Smooth muscle cell (in vitro differentiated cells): ENCODE measurements around the gene TEKT2. TPM values are rescaled to one million over a fixed set of nuclear protein-coding genes. Genes with fewer than 3 reads are reported as not detected.

Experiments used
- DNase-seq: peaks from one replicate; lab custom pipeline; 2025; ENCODE audit not compliant: unreplicated experiment; lab: John Stamatoyannopoulos, UW
- H2AFZ ChIP-seq: fragments of 200-600 bp; sonication (generic); 2 replicates; pipeline ENCODE4 v1.6.0; 2016; ENCODE audit warnings: antibody characterized with exemption, low read depth, mild to moderate bottlenecking
- H3F3A ChIP-seq: fragments of 200-600 bp; sonication (generic); 2 replicates; pipeline ENCODE4 v1.6.0; 2017; ENCODE audit warnings: antibody characterized with exemption, low read depth
- H3K27ac ChIP-seq: fragments of 200-600 bp; sonication (generic); 2 replicates; pipeline ENCODE4 v1.5.1; 2016; ENCODE audit warnings: low read depth, mild to moderate bottlenecking
- H3K27me3 ChIP-seq: fragments of 200-600 bp; sonication (generic); 2 replicates; pipeline ENCODE4 v1.6.1; 2016; ENCODE audit warnings: low read depth, mild to moderate bottlenecking
- H3K36me3 ChIP-seq: fragments of 200-600 bp; sonication (generic); 2 replicates; pipeline ENCODE4 v1.5.1; 2016; ENCODE audit warnings: low read depth
- H3K4me1 ChIP-seq: fragments of 200-600 bp; sonication (generic); 2 replicates; pipeline ENCODE4 v1.5.1; 2016; ENCODE audit warnings: low read depth
- H3K4me2 ChIP-seq: fragments of 200-600 bp; sonication (generic); 2 replicates; pipeline ENCODE4 v1.6.0; 2016; ENCODE audit warnings: mild to moderate bottlenecking
- H3K4me3 ChIP-seq: fragments of 200-600 bp; sonication (generic); 2 replicates; pipeline ENCODE4 v1.5.1; 2016; ENCODE audit warnings: mild to moderate bottlenecking
- H3K79me2 ChIP-seq: fragments of 200-600 bp; sonication (generic); 2 replicates; pipeline ENCODE4 v1.6.0; 2016; ENCODE audit warnings: low read depth, mild to moderate bottlenecking
- H3K9ac ChIP-seq: fragments of 200-600 bp; sonication (generic); 2 replicates; pipeline ENCODE4 v1.6.0; 2016; ENCODE audit warnings: low read depth
- H3K9me3 ChIP-seq: fragments of 200-600 bp; sonication (generic); replicated peaks from 2 replicates; pipeline ENCODE4 v1.5.1; 2016; ENCODE audit warnings: low read depth
- H4K20me1 ChIP-seq: fragments of 200-600 bp; sonication (generic); 2 replicates; pipeline ENCODE4 v1.6.0; 2016; ENCODE audit warnings: low read depth
- CTCF ChIP-seq: fragments of 200-600 bp; sonication (generic); IDR thresholded peaks from 2 replicates; pipeline ENCODE4 v1.5.1; 2017; ENCODE audit warnings: borderline replicate concordance, mild to moderate bottlenecking, antibody characterized with exemption; ENCODE audit not compliant: insufficient read depth, poor library complexity, severe bottlenecking
- WGBS: methylation state at CpG from one replicate; pipeline ENCODE4 v1.1.7; 2016; ENCODE audit warnings: low lambda C conversion rate; 5-methylcytosine and 5-hydroxymethylcytosine counted together
- polyA plus RNA-seq: library from polyadenylated mRNA; unstranded; fragments of >200 nt; fragmentation: Nextera tagmentation; extraction: Ambion mirVana; gene quantifications from 2 replicates; pipeline ENCODE4 v1.2.1, GENCODE V29; 2016
- total RNA-seq: library from RNA; depleted of rRNA; stranded (reverse); fragments of >200 nt; gene quantifications from 2 replicates; pipeline ENCODE4 v1.2.3, GENCODE V29; 2014

The TEKT2 gene
- total and polyA plus RNA-seq, 2 experiments from 2014 or later, result 0.27 to 0.85 TPM

- Histone ChIP-seq H3K27ac (no peak overlapping the region), H3K4me2 (no peak overlapping the region), H3K9me3 (no peaks in the 10 kb centered on the region), H3K9ac (no peak overlapping the region), H3K79me2 (no peaks in the 10 kb centered on the region), H3K27me3 (no peaks in the 10 kb centered on the region), H3F3A (no peaks in the 10 kb centered on the region), H4K20me1 (no peaks in the 10 kb centered on the region), H3K4me3 (no peak overlapping the region), H2AFZ (no peak overlapping the region), H3K4me1 (no peaks in the 10 kb centered on the region), H3K36me3 (peaks cover 7% of the 10 kb centered on the region)
- no peak for TF ChIP-seq CTCF
- WGBS, result 86% methylated on average over 1 of the region's 1 CpG
- DNase-seq, result no peak
These were observed 21.6 kb upstream of the TEKT2 start for GRCh38 chr1:36062315-36062714.

GRCh38 chr1:36067871-36068270 is 16.0 kb upstream of the TEKT2 start:
- no peak overlapping the region for H3K27ac ChIP-seq
- H3K9ac ChIP-seq, result no peak overlapping the region
- no peak overlapping the region for H3K4me3 ChIP-seq
- H3K4me2 ChIP-seq, result no peak overlapping the region
- no peak overlapping the region for H2AFZ ChIP-seq
- no peaks in the 10 kb centered on the region for H3K27me3 ChIP-seq
- no peaks in the 10 kb centered on the region for H3K36me3 ChIP-seq
- no peak for DNase-seq
- no peaks in the 10 kb centered on the region for H3K4me1 ChIP-seq
- H3K79me2 ChIP-seq, result no peaks in the 10 kb centered on the region
- H4K20me1 ChIP-seq, result no peaks in the 10 kb centered on the region
- no peak for TF ChIP-seq CTCF
- H3K9me3 ChIP-seq, result no peaks in the 10 kb centered on the region
- H3F3A ChIP-seq, result no peaks in the 10 kb centered on the region

GRCh38 chr1:36068866-36069265 is 15.0 kb upstream of the TEKT2 start:
- no peak overlapping the region for H3K4me3 ChIP-seq
- H3K4me2 ChIP-seq, result no peak overlapping the region
- H3K36me3 ChIP-seq, result no peaks in the 10 kb centered on the region
- H2AFZ ChIP-seq, result no peak overlapping the region
- H3K79me2 ChIP-seq, result no peaks in the 10 kb centered on the region
- peak overlapping the region; percentile 34 for H3K27ac ChIP-seq
- 59% methylated on average over 2 of the region's 2 CpGs for WGBS
- H3K9me3 ChIP-seq, result no peaks in the 10 kb centered on the region
- no peak for TF ChIP-seq CTCF
- no peaks in the 10 kb centered on the region for H4K20me1 ChIP-seq
- DNase-seq, result no peak
- no peaks in the 10 kb centered on the region for H3K27me3 ChIP-seq
- no peaks in the 10 kb centered on the region for H3F3A ChIP-seq
- H3K4me1 ChIP-seq, result no peaks in the 10 kb centered on the region
- no peak overlapping the region for H3K9ac ChIP-seq

- H3K27ac ChIP-seq, result no peak overlapping the region
- 86% methylated on average over 2 of the region's 2 CpGs for WGBS
- H3K9me3 ChIP-seq, result no peaks in the 10 kb centered on the region
These were observed 13.5 kb upstream of the TEKT2 start for GRCh38 chr1:36070349-36070748.

More at GRCh38 chr1:36070349-36070748, 13.5 kb upstream of the TEKT2 start:
- no peaks in the 10 kb centered on the region for H3K36me3 ChIP-seq
- H3K9ac ChIP-seq, result no peak overlapping the region
- no peaks in the 10 kb centered on the region for H4K20me1 ChIP-seq
- H3F3A ChIP-seq, result no peaks in the 10 kb centered on the region
- no peaks in the 10 kb centered on the region for H3K79me2 ChIP-seq
- no peaks in the 10 kb centered on the region for H3K27me3 ChIP-seq
- H3K4me2 ChIP-seq, result no peak overlapping the region
- no peak for TF ChIP-seq CTCF
- H2AFZ ChIP-seq, result no peak overlapping the region
- no peak overlapping the region for H3K4me3 ChIP-seq
- no peaks in the 10 kb centered on the region for H3K4me1 ChIP-seq
- DNase-seq, result no peak
